ENCODE measurements around the gene GSTM4.
A peak's percentile ranks its signal among the peaks of the same experiment; 100 is the strongest.

GSTM4 gene

DNA sequence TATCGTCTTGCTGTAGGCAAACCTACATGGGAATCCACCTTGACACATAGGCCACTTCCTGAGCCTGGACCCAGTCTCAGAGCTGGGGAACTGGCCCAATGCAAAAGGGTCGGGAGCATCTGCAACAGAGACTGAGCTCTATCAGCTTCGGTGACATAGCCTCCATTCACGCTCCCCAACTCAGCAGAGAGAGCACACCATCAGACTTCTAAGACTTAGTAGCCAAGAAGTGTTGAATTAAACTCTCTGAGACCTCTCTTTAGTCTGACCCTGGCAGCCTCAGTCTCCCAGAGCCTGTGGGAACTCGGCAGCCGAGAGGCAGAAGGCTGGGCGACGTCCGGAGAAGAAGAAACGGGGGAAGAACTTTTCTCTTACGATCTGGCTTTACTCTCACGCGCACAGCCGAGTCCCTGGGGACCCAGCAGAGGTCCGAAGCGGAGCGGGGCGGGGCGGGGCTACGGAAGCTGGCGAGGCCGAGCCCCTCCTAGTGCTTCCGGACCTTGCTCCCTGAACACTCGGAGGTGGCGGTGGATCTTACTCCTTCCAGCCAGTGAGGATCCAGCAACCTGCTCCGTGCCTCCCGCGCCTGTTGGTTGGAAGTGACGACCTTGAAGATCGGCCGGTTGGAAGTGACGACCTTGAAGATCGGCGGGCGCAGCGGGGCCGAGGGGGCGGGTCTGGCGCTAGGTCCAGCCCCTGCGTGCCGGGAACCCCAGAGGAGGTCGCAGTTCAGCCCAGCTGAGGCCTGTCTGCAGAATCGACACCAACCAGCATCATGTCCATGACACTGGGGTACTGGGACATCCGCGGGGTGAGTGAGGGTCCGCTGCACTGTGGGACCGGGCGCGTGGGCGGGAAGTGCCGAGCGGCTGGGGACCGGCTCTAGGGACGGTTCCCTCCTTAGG is at the start of gene GSTM4:
Gene GSTM4, plus strand, starts transcription at position 485 of the 905 bp plus-strand sequence. Its CDS starts 291 bp downstream, at position 776.
- TF ChIP-seq, protein P1, sequence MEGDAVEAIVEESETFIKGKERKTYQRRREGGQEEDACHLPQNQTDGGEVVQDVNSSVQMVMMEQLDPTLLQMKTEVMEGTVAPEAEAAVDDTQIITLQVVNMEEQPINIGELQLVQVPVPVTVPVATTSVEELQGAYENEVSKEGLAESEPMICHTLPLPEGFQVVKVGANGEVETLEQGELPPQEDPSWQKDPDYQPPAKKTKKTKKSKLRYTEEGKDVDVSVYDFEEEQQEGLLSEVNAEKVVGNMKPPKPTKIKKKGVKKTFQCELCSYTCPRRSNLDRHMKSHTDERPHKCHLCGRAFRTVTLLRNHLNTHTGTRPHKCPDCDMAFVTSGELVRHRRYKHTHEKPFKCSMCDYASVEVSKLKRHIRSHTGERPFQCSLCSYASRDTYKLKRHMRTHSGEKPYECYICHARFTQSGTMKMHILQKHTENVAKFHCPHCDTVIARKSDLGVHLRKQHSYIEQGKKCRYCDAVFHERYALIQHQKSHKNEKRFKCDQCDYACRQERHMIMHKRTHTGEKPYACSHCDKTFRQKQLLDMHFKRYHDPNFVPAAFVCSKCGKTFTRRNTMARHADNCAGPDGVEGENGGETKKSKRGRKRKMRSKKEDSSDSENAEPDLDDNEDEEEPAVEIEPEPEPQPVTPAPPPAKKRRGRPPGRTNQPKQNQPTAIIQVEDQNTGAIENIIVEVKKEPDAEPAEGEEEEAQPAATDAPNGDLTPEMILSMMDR (IDR thresholded peaks at IDR 0.05; ENCODE audit: low read depth, low read length, missing control alignments): peak; percentile 29

DNA sequence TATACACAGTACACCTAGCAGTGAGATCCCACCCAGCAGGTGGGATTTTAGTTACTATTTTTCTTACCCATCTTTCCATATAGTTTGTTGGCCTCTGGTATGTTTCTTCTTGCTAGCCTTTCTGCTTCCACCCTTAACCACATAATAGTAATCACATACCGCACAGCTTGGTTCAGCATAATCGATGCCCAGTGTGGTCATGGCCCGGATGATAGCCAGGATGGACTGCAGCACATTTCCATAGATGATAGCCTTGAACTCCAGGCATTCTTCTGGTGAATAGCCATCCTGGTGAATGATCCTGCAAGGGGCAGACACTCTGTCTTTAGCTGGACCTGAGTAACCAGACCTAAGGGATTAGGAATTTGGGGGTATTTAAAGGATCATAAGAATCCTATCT is 46.0 kb upstream of the GSTM4 start:
- H3K4me3 ChIP-seq (ENCODE audit: low read depth, low read length): no peak overlapping the region
- no peaks in the 10 kb centered on the region for H3K27me3 ChIP-seq (replicated peaks)
- in situ Hi-C loops (cut with HindIII; ENCODE audit: low pct_ligation_motif_present, low sequenced_read_pairs): no loop called here
- H3K27ac ChIP-seq: no peak overlapping the region
- no peak for DNase-seq
- TF ChIP-seq, protein P1 (IDR thresholded peaks at IDR 0.05; ENCODE audit: low read depth, low read length, missing control alignments): no peak
- H3K36me3 ChIP-seq (replicated peaks): no peaks in the 10 kb centered on the region

More for the DNA sequence above, at the start of gene GSTM4:
- DNase-seq: peak; percentile 67
- no peak within 1 kb of the TSS for H3K27ac ChIP-seq
- H3K36me3 ChIP-seq (replicated peaks): no peaks in the 10 kb centered on the region
- H3K27me3 ChIP-seq (replicated peaks): no peaks in the 10 kb centered on the region
- in situ Hi-C loops (cut with HindIII; ENCODE audit: low pct_ligation_motif_present, low sequenced_read_pairs): loop anchor here (10.0 kb wide), 1 partner anchor 109 kb away; the partner anchor contains the start of gene EPS8L3
- H3K4me3 ChIP-seq (ENCODE audit: low read depth, low read length): peak within 1 kb of the TSS; percentile 76

DNA sequence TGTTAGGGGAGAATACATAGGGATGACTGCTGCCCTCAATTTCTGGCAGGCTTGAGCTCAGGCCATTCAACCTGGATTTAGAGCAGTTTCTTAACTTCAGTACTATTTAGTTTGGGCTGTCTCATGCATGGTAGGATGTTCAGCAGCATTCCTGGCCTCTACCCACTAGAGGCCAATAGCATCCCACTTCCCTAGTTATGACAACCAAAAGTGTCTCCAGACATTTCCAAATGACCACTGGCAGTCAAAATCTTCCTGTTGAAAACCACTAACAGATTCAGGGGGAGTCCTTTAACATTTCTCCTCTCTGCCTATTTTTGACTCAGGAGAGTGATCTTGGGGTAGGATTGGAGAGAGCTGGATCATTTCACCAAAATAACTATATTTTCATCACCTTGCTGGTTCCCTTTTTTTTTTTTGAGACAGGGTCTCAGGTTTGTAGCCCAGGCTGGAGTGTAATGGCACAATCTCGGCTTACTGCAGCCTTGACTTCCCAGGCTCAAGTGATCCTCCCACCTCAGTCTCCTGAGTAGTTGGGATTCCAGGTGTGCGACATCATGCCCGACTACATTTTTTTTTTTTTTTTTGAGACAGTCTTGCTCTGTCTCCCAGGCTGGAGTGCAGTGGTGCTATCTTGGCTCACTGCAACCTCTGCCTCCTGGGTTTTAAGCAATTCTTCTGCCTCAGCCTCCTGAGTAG is 45.1 kb upstream of the GSTM4 start:
- Histone ChIP-seq H3K27me3 (replicated peaks) (no peaks in the 10 kb centered on the region), H3K36me3 (replicated peaks) (no peaks in the 10 kb centered on the region), H3K4me3 (ENCODE audit: low read depth, low read length) (no peak overlapping the region), H3K27ac (peak overlapping the region; percentile 51)
- DNase-seq: peak; percentile 36
- TF ChIP-seq, protein P1 (IDR thresholded peaks at IDR 0.05; ENCODE audit: low read depth, low read length, missing control alignments): no peak
- in situ Hi-C loops (cut with HindIII; ENCODE audit: low pct_ligation_motif_present, low sequenced_read_pairs): no loop called here

DNA sequence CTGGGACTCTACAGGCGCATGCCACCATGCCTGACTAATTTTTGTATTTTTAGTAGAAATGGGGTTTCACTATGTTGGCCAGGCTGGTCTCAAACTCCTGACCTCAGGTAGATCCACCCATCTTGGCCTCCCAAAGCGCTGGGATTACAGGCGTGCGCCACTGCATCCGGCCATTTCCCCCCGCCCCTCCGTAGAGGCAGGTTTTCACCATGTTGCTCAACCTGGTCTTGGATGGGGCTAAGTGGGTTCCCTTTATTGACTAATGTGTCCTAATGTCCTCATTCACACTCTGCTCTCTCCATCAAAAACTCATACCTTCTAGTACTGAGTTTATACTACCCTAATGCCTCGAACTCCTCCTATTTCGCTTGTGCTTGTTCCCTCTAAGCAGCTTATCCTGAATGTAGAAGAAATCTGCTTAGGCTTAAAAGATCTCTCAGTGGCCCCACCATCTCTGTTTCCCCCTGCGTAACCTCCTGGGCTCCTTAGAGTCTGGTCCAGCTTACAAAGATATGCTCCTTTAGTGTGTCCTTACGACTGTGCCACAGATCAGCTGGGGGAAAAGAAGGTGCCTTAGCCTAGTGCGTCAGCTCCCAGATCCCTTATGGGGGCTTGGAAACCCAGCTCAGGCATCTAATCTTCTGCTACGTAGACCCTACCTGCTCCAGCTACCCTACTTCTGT is 44.5 kb upstream of the GSTM4 start:
- Histone ChIP-seq H3K36me3 (replicated peaks) (no peaks in the 10 kb centered on the region), H3K27ac (no peak overlapping the region), H3K27me3 (replicated peaks) (no peaks in the 10 kb centered on the region), H3K4me3 (ENCODE audit: low read depth, low read length) (no peak overlapping the region)
- no peak for DNase-seq
- in situ Hi-C loops (cut with HindIII; ENCODE audit: low pct_ligation_motif_present, low sequenced_read_pairs): no loop called here
- TF ChIP-seq, protein P1 (IDR thresholded peaks at IDR 0.05; ENCODE audit: low read depth, low read length, missing control alignments): no peak

DNA sequence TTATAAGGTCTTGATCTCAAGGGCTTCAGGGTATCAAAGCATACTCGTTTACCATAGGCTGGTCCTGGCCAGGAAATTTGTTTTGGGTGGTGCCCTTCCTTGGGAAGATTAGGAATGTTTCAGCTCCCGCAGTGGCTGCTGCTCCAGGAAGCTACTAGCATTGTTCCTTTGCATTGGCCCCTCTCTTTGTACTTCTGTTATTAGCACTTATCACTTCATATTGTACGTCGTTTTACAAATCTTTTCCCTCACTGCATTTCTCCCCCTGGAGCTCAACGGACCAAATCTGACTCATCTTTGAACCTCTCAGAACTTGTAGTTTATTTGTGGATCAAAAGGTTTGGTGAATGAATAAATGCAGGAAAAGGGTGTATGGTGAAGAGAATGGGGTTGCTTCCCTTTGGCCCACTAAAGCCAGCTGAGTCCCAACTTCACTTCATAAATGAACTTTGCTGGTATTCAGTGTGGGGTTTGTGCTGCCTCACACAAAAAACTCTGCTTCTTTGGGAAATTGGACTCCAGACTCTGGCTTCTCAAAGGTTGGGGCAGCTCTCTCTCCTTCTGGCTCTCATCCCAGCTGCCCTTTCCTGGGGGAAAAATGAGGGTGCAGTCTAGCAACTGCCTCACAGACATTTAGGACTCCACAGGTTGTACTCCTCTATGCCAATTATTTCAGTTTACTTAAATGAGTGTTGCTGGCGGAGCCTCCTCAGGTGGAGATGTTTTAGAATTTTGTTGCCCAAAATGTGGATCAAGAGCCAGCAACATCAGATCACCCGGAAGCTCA is 42.3 kb upstream of the GSTM4 start:
- Histone ChIP-seq H3K36me3 (replicated peaks) (no peaks in the 10 kb centered on the region), H3K4me3 (ENCODE audit: low read depth, low read length) (no peak overlapping the region), H3K27ac (peak overlapping the region; percentile 23), H3K27me3 (replicated peaks) (no peaks in the 10 kb centered on the region)
- DNase-seq: peak; percentile 40
- in situ Hi-C loops (cut with HindIII; ENCODE audit: low pct_ligation_motif_present, low sequenced_read_pairs): no loop called here
- TF ChIP-seq, protein P1 (IDR thresholded peaks at IDR 0.05; ENCODE audit: low read depth, low read length, missing control alignments): no peak

Data from brain microvascular endothelial cell (primary cell).